G401.6 (cell line): ENCODE measurements around the gene SCNN1G.
"Not testable (repeated sequence)": the region's sequence is repeated elsewhere in the genome, so short reads cannot be mapped to it uniquely, and the experiment has no call there.

Experiments used
- FAIRE-seq: peaks from 2 replicates; lab custom pipeline; 2012; peaks lifted over from hg19 to GRCh38; lab: Jason Lieb, UNC

Gene SCNN1G

DNA sequence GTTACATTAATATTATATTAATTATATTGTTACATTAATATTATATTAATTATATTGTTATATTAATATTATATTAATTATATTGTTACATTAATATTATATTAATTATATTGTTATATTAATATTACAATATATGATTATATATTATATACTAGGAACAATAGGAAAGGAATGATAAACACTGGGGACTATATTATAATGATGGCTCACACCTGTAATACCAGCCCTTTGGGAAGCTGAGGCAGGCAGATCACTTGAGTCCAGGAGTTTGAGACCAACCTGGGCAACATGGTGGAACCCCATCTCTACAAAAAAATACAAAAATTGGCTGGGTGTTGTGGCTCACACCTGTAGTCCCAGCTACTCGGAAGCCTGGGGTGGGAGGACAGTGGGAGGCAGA is 71.1 kb downstream of the SCNN1G start:
- FAIRE-seq, result not testable (repeated sequence)

DNA sequence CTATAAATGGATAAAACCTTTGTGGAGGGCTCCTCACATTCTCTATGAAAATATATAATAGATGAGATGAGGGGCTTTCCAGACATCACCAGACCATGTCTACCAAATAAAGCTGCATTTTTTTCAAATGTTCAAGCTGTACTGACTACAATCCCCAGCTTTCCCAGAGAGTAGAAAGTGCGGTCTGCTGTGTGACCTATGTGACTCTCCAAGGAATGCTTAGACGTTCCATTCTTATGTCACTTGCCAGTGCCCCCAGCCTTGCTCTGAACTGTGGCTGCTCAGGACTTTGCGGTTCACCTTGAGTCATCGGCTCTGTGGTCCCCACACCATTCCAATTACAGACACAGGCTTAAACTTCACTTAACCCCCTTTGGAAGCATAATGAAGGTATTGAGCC is 71.8 kb downstream of the SCNN1G start:
- no peak for FAIRE-seq

DNA sequence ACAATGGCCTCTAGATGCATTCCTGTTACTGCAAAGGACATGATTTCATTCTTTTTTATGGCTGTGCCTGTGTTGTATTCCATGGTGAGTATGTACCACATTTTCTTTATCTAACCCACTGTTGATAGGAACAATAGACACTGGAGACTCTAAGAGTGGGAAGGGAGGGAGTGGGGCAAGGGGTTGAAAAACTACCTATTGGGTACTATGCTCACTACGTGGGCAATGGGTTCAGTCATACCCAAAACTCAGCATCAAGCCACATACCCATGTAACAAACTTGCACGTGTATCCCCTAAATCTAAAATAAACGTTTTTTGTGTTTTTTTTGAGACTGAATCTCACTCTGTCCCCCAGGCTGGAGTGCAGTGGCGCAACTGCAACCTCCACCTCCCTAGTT is 72.5 kb downstream of the SCNN1G start:
- no peak for FAIRE-seq

DNA sequence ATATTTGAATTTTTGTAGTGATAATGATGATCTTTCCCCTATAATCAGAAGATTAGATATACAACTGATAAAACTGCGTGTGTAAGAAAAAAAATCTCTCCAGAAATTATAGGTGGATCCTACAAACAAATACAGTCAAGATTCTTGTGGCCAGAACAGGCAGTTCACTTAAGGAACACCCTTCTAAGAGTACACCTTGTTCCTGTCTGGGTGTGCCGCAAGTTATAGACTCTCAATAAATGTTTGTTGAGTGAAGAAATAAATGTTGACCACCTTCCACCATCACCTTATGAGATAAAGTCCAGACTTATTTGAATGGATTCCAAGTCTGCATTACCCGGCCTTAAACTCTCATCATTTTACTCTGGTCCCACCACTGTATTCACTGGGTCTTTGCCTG is 73.9 kb downstream of the SCNN1G start:
- FAIRE-seq, result no peak

DNA sequence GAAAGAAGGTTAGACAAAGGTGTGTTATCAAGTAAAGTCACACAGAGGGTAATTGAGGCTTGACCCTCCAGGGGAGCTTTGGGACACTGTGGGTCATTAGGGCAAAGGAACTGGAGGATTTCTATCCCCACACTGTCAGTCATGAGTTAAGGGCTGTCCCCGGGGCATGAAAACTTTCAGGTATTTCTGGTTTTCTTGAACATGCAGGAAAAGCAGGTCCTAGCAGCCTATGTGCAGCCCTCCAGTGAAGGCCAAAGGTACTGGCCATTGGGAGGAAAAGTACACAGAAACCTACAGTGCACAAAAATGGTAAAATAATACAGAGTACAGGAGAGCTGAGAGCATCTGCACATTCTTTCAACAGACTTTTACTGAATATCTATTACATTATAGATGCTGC is 75.1 kb downstream of the SCNN1G start:
- no peak for FAIRE-seq

DNA sequence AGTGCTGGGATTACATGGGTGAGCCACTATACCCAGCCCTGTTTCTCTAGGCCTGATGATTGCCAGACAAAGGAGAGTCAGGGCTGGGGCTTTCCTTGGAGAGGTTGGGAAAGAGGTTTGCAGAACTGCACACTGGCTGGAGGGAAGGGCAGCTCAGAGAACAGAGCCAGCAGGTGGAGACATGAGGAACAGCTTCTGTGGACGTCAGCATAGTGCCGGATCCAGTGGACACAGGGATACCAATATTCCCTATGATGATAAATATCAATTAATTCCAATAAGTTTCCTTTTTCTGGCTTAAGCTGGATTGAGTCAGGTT is 76.3 kb downstream of the SCNN1G start:
- no peak for FAIRE-seq
